Heart left ventricle (tissue), 13 donors: ENCODE measurements around the gene KRTAP19-3.

Experiments used
- POLR2A ChIP-seq, 2 donors: fragments of 450-650 bp; IDR thresholded peaks; one replicate each; pipeline ENCODE4 v1.6.1; 2017; ENCODE audit warnings: antibody characterized with exemption in 2 of 2, mild to moderate bottlenecking in 2 of 2, moderate library complexity in 2 of 2
- TF ChIP-seq, protein P1 (sequence below), 12 donors: fragments of 200-600 bp; sonication (generic) in 4 of 12; IDR thresholded peaks; one replicate each; pipeline versions ENCODE4 v1.5.0 to v1.8.0; 2018 to 2022; ENCODE audit warnings: antibody characterized with exemption in 12 of 12, mild to moderate bottlenecking in 5 of 12
- donor health status: ischemic (EF 13 %, LVEDD 7.1; RV severe dilation, severe dysfunction).
- donor health status: DM: no; HTN: yes; CAD: no.
- donor health status: DM: no; HTN: no; CAD: no.
- donor health status: ischemic (EF 25% LVEDD 6.9; RV normal size, moderate dysfunction).
- donor health status: ischemic (EF 25% LVEDD 5.7; RV mildly dilated, moderate dysfunction).
- donor health status: ischemic (EF 35%, LVEDD 5.7; RV mildly dilated, moderate dysfunction).
- donor health status: nonischemic (EF 11% LVEDD 7.7; RV severe dilation, severe dysfunction).
- donor health status: DM: yes; HTN: yes; CAD: no.
- donor health status: PGD.
- donor health status: ischemic (EF 29% LVEDD 5.4; RV normal size, mild dysfunction).
- donor health status: nonischemic (EF 23%, LVEDD 6.1; RV moderate dilation, normal function).

DNA sequence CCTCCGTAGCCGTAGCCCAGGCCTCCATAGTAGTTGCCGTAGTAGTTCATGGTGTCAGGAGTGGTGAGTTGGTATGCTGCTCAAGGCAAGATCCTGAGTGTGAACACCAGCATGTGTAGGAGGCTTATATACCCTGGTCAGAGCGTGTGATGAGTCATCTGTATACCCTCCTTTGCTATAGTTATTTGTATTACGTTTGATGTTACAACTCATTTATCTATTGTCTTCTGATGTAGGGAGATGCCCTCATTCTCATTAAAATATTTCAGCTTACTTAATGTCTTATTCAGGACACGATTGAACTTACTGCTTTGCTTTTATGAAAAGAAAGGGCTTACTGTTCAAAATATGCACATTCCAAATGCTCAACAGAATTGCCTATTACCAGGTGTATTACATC, 10.2 kb upstream of the KRTAP19-3 start, which contains the start of gene KRTAP19-5:
- TF ChIP-seq, protein P1, sequence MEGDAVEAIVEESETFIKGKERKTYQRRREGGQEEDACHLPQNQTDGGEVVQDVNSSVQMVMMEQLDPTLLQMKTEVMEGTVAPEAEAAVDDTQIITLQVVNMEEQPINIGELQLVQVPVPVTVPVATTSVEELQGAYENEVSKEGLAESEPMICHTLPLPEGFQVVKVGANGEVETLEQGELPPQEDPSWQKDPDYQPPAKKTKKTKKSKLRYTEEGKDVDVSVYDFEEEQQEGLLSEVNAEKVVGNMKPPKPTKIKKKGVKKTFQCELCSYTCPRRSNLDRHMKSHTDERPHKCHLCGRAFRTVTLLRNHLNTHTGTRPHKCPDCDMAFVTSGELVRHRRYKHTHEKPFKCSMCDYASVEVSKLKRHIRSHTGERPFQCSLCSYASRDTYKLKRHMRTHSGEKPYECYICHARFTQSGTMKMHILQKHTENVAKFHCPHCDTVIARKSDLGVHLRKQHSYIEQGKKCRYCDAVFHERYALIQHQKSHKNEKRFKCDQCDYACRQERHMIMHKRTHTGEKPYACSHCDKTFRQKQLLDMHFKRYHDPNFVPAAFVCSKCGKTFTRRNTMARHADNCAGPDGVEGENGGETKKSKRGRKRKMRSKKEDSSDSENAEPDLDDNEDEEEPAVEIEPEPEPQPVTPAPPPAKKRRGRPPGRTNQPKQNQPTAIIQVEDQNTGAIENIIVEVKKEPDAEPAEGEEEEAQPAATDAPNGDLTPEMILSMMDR (IDR thresholded peaks at IDR 0.05), result no peak
- TF ChIP-seq POLR2A (IDR thresholded peaks at IDR 0.05), result no peak
